GM21737 (cell line): ENCODE data around the gene TBL2.
"Not testable (repeated sequence)": the region's sequence is repeated elsewhere in the genome, so short reads cannot be mapped to it uniquely, and the experiment has no call there.

ENCODE experiments used
- ATAC-seq: cut with Tn5 transposase; IDR thresholded peaks from one replicate; pipeline ENCODE4 v1.9.1; 2021; ENCODE audit warnings: mild to moderate bottlenecking, moderate library complexity; ENCODE audit not compliant: unreplicated experiment

The TBL2 gene

GRCh38 chr7:73537051-73537450 lies 41.3 kb downstream of the TBL2 start:
- ATAC-seq = no peak

- no peak for ATAC-seq
Observed at GRCh38 chr7:73536479-73536878, 41.9 kb downstream of the TBL2 start.

- not testable (repeated sequence) for ATAC-seq
Observed at GRCh38 chr7:73535918-73536317, 42.5 kb downstream of the TBL2 start.

GRCh38 chr7:73533742-73534141 lies 44.6 kb downstream of the TBL2 start:
- no peak for ATAC-seq

- no peak for ATAC-seq
Observed at GRCh38 chr7:73532224-73532623, 46.2 kb downstream of the TBL2 start.

- ATAC-seq = no peak
Observed at GRCh38 chr7:73530800-73531199, 47.6 kb downstream of the TBL2 start.

GRCh38 chr7:73526896-73527821 lies 51.2 kb downstream of the TBL2 start:
- ATAC-seq = no peak

GRCh38 chr7:73526158-73526494 lies 52.3 kb downstream of the TBL2 start:
- ATAC-seq = not testable (repeated sequence)

GRCh38 chr7:73522105-73522872 lies 56.1 kb downstream of the TBL2 start, which contains the start of gene BAZ1B:
Gene BAZ1B, minus strand, starts transcription at chr7:73522293. Its CDS starts 360 bp downstream, at chr7:73521933.
- ATAC-seq = peak; percentile 79

- ATAC-seq = peak; percentile 39
Observed at GRCh38 chr7:73521636-73522104, 56.7 kb downstream of the TBL2 start.

- peak; percentile 6 for ATAC-seq
Observed at GRCh38 chr7:73520673-73521635, 57.4 kb downstream of the TBL2 start.

- no peak for ATAC-seq
Observed at GRCh38 chr7:73519867-73520672, 58.3 kb downstream of the TBL2 start.

GRCh38 chr7:73518470-73518869 lies 59.9 kb downstream of the TBL2 start:
- no peak for ATAC-seq
